HG02610 (cell line): ENCODE results near the gene HOXD10.

Experiments used
- ATAC-seq: cut with Tn5 transposase; IDR thresholded peaks from one replicate; pipeline ENCODE4 v1.9.1; 2021; ENCODE audit warnings: mild to moderate bottlenecking, moderate library complexity; ENCODE audit not compliant: unreplicated experiment

HOXD10 gene

DNA sequence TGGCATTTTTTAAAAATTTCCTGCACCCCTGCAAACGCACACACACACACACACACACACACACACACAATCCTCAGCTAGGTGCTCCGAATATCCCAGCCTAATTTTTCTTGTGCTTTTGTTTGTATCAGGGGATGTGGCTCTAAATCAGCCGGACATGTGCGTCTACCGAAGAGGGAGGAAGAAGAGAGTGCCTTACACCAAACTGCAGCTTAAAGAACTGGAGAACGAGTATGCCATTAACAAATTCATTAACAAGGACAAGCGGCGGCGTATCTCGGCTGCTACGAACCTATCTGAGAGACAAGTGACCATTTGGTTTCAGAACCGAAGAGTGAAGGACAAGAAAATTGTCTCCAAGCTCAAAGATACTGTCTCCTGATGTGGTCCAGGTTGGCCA, 22.2 kb upstream of the HOXD10 start:
- no peak for ATAC-seq

DNA sequence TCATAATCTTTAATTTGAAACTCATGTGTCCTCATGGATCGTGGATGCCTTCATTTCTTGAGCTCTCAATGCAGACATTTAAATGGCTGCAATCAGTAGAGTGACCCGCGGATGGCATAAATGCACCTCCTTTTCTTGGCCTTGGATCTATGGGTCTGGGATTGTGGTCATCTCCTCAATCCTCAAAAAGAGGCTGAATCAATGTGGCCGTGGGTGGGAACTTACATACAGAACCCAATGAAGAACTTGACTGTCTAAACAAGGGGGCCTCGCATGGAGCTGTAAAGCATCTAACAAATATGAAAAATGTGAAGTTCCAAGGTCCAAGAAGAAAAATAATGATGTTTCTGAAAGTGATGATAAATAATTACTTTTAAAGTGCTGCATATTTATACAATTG, 21.2 kb upstream of the HOXD10 start:
- ATAC-seq = no peak

DNA sequence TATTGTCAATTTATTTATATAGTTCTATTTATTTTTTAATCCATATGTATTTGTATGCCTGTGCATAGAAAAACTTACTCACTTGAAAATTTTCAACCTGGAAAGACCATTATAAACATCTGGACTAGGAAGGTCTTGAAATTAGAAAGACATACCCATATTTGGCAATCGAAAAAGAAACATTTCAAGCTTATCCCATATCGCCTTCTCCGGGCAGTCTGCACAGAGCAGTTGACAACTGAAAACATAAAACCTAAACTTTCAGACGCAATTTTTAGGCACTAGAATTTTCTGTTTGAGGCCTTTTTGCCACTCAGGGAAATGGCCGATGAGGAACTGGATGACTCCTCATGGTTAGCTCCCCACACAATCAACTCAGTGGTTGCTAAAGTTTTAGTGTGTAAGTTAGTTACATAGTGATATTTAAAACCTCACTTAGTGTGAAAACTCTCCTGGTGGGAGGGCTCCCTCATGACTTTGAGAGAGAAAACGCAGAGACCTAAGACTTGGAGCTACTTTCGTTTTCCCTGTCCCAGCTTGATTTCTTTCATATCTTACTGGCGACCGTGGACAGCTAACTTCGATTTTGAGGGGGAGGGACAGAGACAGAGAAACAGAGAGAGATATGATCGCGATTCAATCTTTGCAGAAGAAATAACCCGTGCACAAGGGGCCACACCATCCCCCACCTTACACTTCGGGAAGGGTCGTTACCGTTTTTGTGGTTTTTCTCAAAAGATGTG, 20.2 kb upstream of the HOXD10 start:
- no peak for ATAC-seq

DNA sequence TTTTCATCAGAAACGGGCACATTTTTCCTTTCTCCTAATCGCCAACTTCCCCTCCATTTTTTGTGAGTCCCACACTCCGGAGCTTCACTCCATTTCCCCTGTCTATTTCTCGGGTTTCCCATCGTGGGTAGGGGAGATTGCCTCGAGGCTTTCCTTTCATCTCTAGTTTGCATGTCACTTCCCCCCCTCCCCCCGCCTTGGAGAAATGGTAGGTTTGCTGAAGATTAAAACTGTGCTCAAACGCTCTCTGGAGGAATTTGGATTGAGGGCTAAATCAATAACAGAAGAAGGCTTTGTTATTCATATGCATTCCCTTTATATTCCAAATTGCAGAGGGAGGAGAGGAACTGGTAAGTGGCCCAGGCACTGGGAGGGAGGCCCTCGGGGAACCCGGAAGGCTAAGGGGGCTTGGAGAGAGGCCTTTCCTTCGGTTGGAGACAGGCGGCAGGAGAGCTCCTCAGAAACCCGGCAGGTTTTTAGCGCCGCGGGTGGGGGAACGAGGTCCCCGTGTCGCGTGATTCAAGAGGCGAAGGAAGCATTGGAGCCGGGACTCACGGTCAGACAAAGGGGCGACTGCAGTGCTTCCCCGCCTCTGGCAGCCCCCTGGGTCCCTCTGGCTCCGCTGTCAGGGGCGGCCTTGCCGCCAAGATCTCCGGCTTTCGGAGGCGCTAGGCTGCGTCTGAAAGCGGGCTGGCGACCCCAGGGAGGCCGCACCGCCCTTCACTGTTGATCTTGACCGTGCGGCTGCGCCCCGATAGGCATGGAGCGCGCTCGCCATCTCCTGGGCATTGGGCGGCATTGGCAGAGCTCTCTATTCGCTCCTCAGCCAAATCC, 19.4 kb upstream of the HOXD10 start:
- peak; percentile 83 for ATAC-seq

DNA sequence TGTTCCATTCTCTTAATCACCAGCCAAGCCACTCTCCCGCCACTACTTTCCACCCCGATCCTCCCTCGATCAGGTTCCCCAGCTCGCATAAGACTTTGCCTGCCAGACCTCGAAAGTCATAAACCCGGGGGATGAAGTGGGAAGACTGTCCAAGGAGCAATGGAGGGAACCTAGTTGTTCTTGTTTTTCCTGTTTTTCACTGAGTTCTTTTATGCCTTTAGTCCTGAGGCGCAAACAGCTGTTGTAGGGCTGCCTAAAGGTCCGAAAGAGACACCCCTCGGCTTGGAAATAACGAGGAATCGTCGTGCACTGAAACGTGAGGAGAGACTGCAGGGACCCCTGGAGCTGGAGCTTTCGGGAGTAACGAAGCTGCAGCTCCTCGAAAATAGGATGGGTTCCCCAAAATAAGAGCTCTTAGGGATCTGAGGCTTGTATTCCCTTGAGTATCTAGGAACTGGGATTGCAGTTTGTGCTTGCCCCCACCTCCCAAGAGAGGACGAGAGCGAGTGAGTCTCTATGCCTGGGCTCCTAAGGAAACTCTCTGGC, 18.7 kb upstream of the HOXD10 start:
- no peak for ATAC-seq

DNA sequence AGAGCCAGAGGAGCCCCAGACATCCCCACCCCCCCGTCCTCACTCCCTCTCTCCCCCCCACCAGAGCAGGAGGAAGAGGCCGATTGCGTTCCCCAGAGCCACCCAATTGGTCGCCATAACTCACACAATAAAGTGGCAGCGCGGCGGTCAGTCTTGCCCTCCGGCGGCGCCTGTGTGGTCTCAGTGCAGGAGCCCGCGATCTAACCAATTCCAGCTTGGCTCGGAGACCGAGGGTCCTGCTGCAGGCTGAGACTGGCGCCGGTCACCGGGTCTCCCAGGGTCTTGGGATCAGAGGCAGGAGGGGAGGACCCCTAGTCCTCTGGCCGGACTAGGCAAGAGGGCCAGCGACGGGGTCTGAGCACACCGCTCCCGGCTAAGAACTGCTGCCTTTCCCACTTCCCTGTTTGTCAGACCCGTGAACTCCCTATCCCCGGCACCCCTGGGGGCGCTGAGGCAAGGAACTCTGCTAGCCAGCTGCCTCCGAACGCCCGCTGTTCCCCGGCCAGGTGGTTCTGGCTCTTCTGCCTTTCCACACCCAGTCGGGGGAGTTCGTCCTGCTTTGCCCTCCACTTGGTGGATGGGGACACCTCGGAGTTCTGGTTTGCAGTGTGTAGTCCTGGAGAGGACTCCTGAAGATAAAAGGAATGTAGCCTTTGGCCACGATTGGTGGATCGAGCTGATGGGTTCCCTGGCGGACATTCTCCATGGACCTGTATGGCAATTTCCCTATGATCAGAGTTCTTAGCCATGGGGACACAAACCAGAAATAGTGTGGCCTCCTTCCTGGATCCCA, 18.0 kb upstream of the HOXD10 start:
- no peak for ATAC-seq

DNA sequence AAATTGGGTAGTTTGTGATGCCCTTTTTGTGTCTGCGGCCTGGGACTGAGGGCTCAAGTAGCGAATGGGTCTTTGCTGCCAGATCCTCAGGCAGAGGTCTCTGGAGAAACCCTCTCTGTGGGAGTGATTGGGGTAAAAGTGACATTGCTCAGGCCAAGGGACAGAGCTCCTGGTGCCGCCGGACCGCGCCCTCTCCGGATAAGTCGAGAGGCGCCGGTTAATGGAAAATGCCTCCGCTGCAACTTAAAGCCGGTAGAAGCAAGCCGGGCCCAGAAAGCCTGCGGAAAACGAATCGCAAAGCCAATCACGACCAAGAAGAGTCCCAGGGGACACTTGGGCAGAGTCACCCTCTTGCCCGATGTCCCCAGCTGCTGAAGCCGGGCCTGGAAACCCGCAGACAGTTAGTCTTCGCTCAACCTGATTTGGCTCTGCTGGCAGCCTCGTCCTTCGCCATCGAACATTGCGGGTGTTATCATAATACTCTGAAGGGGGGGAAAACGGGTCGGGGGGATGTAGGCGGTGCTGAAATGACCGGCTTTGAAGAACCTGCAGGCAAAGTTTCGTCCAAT, 17.3 kb upstream of the HOXD10 start:
- no peak for ATAC-seq

DNA sequence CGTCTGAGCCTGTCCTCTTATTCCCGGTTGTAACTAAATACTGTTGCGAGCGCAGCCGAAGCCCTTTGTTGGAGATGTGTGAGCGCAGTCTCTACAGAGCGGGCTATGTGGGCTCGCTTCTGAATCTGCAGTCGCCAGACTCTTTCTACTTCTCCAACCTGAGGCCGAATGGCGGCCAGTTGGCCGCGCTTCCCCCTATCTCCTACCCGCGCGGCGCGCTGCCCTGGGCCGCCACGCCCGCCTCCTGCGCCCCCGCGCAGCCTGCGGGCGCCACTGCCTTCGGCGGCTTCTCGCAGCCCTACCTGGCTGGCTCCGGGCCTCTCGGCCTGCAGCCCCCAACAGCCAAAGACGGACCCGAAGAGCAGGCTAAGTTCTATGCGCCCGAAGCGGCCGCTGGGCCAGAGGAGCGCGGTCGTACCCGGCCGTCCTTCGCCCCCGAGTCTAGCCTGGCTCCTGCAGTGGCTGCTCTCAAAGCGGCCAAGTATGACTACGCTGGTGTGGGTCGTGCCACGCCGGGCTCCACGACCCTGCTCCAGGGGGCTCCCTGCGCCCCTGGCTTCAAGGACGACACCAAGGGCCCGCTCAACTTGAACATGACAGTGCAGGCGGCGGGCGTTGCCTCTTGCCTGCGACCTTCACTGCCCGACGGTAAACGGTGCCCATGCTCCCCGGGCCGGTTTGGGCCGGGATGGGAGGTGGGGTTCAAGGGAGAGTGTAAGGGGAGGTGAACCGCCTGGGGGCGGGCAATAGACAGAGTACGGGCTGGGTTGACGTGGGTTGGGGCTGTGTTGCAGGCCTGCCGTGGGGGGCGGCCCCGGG, 16.6 kb upstream of the HOXD10 start, which contains the start of gene HOXD12:
Gene HOXD12 (plus strand): TSS at position 68 of the 819 bp plus-strand sequence. CDS start 7 bp downstream, at position 75.
- no peak for ATAC-seq

DNA sequence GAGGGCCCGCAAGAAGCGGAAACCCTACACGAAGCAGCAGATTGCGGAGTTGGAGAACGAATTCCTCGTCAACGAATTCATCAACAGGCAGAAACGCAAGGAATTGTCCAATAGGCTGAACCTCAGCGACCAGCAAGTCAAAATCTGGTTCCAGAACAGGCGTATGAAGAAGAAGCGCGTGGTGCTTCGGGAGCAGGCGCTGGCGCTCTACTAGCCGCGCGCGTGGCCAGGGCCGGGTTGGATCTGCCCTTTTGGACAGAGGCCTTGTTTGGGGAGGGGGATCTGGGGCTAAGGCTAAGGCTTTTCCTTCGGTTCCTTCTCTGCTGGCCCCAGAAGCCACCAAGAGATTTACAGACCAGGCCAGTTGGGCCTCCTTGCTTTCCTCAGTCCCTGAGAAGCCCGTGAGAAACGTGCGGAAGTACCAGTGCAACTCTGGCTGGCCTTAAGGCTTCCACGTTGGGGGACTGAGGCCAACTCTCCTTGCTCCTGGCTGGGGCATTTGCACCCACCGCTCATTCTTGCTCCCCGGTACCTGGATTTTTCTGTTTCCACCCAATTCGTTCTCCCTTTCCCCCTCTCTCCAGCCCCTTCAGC, 15.9 kb upstream of the HOXD10 start:
- no peak for ATAC-seq

GRCh38 chr2:176101216-176101830, 15.3 kb upstream of the HOXD10 start:
- ATAC-seq = no peak

GRCh38 chr2:176101842-176102241, 14.7 kb upstream of the HOXD10 start:
- no peak for ATAC-seq

DNA sequence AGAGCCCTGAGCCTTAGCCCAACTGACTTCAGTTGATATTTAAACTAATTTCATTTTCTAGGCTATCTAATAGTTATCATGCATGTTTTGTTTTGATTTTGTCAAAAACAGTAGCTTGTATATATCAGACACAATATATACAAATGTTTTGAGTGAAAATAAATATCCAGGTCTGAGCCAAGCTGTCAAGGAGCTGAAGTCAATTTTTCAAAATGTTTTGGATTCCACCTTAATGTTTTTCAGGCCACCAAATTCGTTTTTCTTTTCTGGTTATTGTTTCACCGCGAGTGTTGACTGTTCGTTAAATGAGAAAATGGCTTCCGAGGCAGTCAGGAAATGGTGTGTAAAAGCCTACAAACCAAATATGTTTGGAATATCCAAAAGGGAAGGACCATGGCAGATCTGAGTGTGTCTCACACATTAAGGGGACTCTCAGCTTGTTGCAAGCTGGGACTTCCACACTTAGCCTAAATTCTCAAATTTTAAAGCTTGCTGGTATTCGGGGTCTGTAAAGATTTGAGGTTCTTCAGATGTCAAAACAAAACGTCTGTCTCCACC, 14.2 kb upstream of the HOXD10 start:
- ATAC-seq = no peak

GRCh38 chr2:176103194-176103593, 13.4 kb upstream of the HOXD10 start:
- ATAC-seq = no peak

DNA sequence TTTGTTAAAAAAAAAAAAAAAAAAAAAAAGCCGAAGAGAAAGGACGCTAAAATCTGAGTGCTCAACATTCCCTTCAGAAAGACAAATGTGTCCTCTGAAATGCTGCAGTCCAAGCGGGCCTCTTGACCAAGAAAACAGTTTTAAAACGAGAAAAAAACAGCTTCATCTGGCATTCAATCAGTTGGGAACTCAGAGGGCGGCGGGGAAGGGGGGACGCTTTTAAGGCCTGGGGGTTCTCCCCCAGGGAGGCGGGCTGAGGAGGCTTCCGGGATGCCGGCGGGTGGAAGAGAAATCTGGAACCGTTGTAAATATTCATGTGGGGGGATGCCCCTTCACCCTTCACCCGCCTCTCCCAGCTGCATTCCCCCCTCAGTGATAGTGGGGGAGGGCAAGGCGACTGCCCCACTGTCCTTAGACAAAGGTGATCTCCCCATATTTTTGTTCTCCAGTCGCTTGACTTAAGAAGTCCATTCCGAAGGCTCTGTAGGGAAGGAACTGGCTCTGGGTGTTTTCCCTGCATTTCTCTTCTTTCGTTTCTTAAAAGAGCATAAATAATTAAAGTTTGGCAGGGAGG, 12.7 kb upstream of the HOXD10 start:
- ATAC-seq = no peak

DNA sequence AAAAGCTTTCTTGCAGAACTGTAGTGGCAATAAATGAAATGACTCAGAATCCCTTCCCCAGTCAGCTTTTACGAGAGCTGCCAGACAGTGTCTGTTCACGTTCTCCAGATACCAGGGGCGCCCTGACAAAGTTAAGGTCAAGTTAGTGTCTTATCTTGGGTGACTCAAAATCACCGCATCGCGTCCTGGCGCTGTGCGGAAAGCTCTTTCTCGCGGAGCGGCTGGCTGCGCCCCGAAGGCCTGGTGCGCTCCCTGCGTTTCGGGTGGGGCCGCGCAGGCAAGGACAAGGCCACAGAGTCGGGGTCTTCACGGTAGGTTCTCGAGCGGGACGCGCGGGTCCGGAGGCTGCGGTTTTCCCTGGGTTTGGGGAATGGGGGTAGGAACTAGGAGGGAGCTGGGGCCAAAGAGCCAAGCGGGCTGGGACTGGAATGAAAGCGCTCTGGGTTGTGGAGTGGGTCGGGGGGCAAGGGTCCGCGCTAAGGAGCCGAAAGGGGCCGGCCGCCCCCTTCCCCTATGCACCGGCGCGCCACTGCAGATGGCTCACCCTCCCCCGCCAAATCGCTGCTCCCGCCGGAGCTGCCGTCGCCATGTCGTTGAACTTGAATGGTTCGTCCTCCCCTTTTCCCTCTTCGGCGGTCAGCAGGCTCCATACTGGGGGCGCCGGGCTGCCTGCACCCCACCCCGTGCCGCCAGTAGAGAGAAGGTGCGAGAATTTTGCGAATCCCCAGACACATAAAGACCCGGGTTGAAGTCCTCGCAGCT, 12.1 kb upstream of the HOXD10 start:
- ATAC-seq = no peak

- ATAC-seq = no peak
Measured at GRCh38 chr2:176105078-176105729, 11.4 kb upstream of the HOXD10 start.
